Colonic mucosa (tissue), 4 donors: ENCODE results near the gene C20orf96. TPM values are rescaled to one million over a fixed set of nuclear protein-coding genes. Genes with fewer than 3 reads are reported as not detected.
"Not testable (repeated sequence)": the region's sequence is repeated elsewhere in the genome, so short reads cannot be mapped to it uniquely, and the experiment has no call there.

Experiments
- DNase-seq: peaks from one replicate; pipeline ENCODE4 v3.0.0-alpha.2; 2020
- H3K27ac ChIP-seq: fragments of 200-600 bp; one replicate; pipeline ENCODE4 v1.8.0; 2021
- H3K27me3 ChIP-seq: fragments of 200-600 bp; one replicate; pipeline ENCODE4 v1.8.0; 2021
- H3K36me3 ChIP-seq: fragments of 200-600 bp; one replicate; pipeline ENCODE4 v1.8.0; 2021
- H3K4me1 ChIP-seq: fragments of 200-600 bp; one replicate; pipeline ENCODE4 v1.8.0; 2021; ENCODE audit warnings: mild to moderate bottlenecking
- H3K4me3 ChIP-seq: fragments of 200-600 bp; one replicate; pipeline ENCODE4 v1.8.0; 2021
- H3K9ac ChIP-seq, 2 donors: one replicate each; pipeline ENCODE4 v1.7.0; 2013; ENCODE audit warnings: control low read depth in 2 of 2, low read depth in 2 of 2, low read length in 2 of 2
- H3K9me3 ChIP-seq: fragments of 200-600 bp; one replicate; pipeline ENCODE4 v1.8.0; 2021
- intact Hi-C: fragments of 100-400 bp; cut with DNase I; formaldehyde crosslinking; loops from one replicate; pipeline ENCODE4 v1.14.1; 2022
- total RNA-seq, 2 donors: library from RNA; stranded (reverse); fragmentation: NEBNext Ultra II Directional in 1 of 2; extraction: Animal tissue kit (Norgen Biotek cat#: 25700) in 1 of 2; gene quantifications; one replicate each; pipeline ENCODE4 v1.2.1, GENCODE V29; 2021
- TF ChIP-seq, protein P1 (sequence below): fragments of 200-600 bp; IDR thresholded peaks from one replicate; pipeline ENCODE4 v1.8.0; 2022; ENCODE audit warnings: antibody characterized with exemption, mild to moderate bottlenecking
- donor health status: healthy.
- donor health status: DM: no; HTN: no; CAD: no.
- donor health status: DM: no; HTN: no; CAD: no.

C20orf96 gene, protein sequence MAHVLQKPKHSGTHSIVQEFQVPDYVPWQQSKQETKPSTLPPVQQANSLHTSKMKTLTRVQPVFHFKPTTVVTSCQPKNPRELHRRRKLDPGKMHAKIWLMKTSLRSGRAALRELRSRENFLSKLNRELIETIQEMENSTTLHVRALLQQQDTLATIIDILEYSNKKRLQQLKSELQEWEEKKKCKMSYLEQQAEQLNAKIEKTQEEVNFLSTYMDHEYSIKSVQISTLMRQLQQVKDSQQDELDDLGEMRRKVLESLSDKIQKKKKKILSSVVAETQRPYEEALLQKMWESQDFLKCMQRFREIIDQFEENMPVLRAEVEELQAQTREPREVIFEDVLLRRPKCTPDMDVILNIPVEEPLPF
- 1 to 10 TPM; 7.9 to 8.2 TPM for total RNA-seq

DNA sequence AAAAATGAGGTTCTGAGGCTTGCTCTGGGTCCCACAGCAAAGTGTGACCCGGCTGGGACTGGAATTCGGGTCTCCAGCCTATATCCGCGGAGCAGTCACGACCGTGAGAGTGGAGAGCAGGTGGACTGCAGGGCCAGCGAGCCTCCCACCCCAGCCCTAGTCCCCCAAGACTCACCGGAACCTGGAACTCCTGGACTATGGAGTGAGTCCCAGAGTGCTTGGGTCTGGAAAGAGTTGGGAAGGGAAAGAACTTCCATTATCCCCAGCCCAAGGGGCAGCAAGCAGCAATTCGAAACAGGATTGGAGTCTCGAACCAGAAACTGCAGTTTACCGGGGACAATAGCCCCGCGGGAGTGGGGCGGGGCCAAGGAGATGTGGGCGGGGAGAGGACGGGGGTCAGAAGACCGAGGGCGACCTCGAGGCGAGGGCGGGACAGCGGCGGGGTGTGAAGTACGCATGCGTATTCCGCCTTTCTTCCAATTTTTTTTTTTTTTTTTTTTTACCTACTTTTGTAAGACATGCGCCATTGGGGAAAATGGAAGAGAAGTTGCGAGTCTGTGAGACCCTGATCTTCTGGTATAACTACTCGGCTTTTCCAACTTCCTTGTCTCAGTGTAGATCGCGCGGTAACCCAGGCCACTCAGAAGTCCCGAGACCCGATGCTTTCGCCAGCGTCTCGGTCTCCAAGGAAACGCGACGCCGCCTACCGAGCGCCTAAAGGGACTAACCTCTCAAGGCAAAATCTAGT is at the start of gene C20orf96:
Gene C20orf96, minus strand, starts transcription at position 667 of the 748 bp plus-strand sequence. Its CDS starts 140 bp downstream, at position 527.
- H3K4me1 ChIP-seq, result no peaks in the 10 kb centered on the region
- H3K4me3 ChIP-seq, result peak within 1 kb of the TSS; percentile 59
- peak within 1 kb of the TSS; percentile 84 to 90 for H3K9ac ChIP-seq
- TF ChIP-seq, protein P1, sequence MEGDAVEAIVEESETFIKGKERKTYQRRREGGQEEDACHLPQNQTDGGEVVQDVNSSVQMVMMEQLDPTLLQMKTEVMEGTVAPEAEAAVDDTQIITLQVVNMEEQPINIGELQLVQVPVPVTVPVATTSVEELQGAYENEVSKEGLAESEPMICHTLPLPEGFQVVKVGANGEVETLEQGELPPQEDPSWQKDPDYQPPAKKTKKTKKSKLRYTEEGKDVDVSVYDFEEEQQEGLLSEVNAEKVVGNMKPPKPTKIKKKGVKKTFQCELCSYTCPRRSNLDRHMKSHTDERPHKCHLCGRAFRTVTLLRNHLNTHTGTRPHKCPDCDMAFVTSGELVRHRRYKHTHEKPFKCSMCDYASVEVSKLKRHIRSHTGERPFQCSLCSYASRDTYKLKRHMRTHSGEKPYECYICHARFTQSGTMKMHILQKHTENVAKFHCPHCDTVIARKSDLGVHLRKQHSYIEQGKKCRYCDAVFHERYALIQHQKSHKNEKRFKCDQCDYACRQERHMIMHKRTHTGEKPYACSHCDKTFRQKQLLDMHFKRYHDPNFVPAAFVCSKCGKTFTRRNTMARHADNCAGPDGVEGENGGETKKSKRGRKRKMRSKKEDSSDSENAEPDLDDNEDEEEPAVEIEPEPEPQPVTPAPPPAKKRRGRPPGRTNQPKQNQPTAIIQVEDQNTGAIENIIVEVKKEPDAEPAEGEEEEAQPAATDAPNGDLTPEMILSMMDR, result no peak
- peak within 1 kb of the TSS; percentile 53 for H3K27ac ChIP-seq
- no peaks in the 10 kb centered on the region for H3K27me3 ChIP-seq
- intact Hi-C loops, result no loop called here
- H3K9me3 ChIP-seq, result no peaks in the 10 kb centered on the region
- peak; percentile 96 for DNase-seq
- H3K36me3 ChIP-seq, result no peaks in the 10 kb centered on the region

DNA sequence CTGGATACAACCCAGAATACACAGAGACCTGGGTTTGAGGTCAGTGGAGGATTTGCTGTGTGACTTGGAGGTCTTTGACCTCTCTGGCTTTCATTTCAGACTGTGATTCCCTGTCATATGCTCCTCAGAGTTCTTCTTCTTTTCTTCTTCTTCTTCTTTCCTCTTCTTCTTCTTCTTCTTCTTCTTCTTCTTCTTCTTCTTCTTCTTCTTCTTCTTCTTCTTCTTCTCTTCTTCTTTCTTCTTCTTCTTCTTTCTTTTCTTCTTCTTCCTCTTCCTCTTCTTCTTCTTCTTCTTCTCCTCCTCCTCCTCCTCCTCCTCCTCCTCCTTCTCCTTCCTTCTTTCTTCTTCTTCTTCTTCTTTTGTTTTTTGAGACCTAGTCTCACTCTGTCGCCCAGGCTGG is 45.5 kb upstream of the C20orf96 start:
- H3K9ac ChIP-seq, H3K27ac ChIP-seq, H3K4me1 ChIP-seq, H3K9me3 ChIP-seq, H3K27me3 ChIP-seq, H3K36me3 ChIP-seq, DNase-seq, H3K4me3 ChIP-seq, intact Hi-C loops: not testable (repeated sequence)

DNA sequence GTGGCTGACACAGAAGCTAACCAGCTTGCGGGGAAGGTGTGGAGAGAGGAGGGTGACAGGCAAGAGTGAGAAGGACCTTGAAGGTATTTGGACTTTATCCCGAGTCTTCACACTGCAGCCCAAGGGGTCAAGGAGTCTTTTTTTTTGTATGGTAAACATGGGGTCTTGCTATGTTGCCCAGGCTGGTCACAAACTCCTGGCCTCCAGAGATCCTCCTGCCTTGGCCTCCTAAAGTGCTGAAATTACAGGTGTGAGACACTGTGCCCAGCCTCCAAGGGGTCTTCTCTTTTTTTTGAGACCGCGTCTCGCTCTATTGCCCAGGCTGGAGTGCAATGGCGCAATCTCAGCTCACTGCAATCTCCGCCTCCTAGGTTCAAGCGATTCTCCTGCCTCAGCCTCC is 44.0 kb upstream of the C20orf96 start:
- Histone ChIP-seq H3K4me3 (no peak overlapping the region), H3K9me3 (no peaks in the 10 kb centered on the region), H3K27me3 (no peaks in the 10 kb centered on the region), H3K4me1 (no peaks in the 10 kb centered on the region), H3K27ac (no peak overlapping the region), H3K36me3 (no peaks in the 10 kb centered on the region), H3K9ac (no peak overlapping the region)
- no peak for DNase-seq
- TF ChIP-seq, protein P1, result no peak
- intact Hi-C loops, result loop anchor here (5.0 kb wide), 1 partner anchor 127 kb away; no protein-coding TSS in a partner anchor

DNA sequence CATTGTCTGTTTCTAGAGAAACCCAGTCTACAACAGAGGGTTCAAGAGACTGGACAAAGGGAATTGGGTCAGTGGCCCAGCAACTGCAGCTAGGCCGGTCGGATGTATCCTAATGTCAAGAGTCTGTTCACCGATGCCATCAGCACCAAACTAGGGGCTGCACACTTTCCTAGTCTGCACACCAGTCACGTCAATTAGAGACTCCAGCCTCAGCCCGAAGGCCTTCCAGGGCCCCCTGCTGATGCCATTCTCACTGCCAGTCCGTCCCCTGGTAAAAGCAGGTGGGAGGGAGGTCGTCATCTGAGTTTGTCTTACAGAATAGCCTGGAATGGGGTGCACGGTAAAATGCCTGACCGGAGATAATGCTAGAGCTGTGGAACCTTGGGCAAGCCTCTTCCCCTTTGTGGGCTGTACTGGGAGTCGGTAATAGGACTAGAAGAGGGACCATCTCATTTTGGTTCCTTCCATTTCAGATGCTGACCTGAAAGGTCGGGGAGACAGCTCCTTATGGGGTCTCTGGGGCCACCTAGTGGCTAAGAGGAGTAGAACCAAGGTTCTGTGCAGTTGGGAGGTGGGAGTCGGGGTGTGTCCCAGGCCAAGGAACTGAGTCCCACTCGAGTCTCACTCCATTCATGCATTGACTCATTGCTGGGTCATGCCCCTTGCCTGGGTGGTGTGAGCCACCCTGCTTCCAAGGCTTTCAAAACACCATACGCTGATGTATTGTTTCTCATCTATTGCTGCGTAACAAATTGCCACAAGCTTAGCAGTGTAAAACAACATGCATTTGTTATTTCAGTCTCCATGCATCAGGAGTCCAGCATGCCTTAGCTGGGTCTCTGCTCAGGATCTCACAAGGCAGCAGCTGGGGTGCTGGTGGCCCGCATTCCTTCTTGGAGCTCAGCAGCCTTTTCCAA is 39.9 kb upstream of the C20orf96 start:
- no peaks in the 10 kb centered on the region for H3K27me3 ChIP-seq
- no peak overlapping the region for H3K4me3 ChIP-seq
- DNase-seq, result no peak
- intact Hi-C loops, result loop anchor here (5.0 kb wide), 1 partner anchor 123 kb away; no protein-coding TSS in a partner anchor
- H3K27ac ChIP-seq, result no peak overlapping the region
- TF ChIP-seq, protein P1, result peak; percentile 77
- no peaks in the 10 kb centered on the region for H3K36me3 ChIP-seq
- no peak overlapping the region for H3K9ac ChIP-seq
- H3K4me1 ChIP-seq, result no peaks in the 10 kb centered on the region
- no peaks in the 10 kb centered on the region for H3K9me3 ChIP-seq

DNA sequence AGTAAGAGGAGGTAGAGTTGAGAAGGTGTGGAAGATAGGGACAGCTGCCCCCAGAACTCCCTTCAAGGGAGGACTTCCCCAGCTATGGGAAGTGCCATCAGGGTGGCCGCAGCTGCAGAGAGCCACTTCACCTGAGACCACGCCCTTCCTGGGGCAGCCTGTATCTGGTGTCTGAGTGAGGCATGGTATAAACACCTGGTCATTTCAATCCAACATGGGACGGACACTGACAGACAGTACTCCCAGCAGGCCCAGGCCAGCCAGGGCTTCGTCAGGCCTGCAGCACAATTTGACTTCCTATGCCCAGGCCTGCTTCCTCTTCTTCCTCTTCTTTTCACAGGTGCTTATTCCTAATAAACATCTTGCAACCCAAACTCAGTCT is 39.3 kb upstream of the C20orf96 start:
- Histone ChIP-seq H3K4me3 (no peak overlapping the region), H3K36me3 (no peaks in the 10 kb centered on the region), H3K27me3 (no peaks in the 10 kb centered on the region), H3K9ac (no peak overlapping the region), H3K4me1 (no peaks in the 10 kb centered on the region), H3K27ac (no peak overlapping the region), H3K9me3 (no peaks in the 10 kb centered on the region)
- intact Hi-C loops, result loop anchor here (5.0 to 10.0 kb wide), 2 partner anchors 55 to 123 kb away; no protein-coding TSS in a partner anchor
- TF ChIP-seq, protein P1, result no peak
- DNase-seq, result no peak
